ENCODE results near the gene SORCS2. TPM values are rescaled to one million over a fixed set of nuclear protein-coding genes. Genes with fewer than 3 reads are reported as not detected.

The SORCS2 gene
- polyA plus RNA-seq, 4 donors, result 6.7 to 9.8 (median 8.7) TPM

- no peak for DNase-seq (ENCODE audit: low read depth in 4 of 4, low spot score in 3 of 4)
These were observed 48.0 kb downstream of the SORCS2 start for GRCh38 chr4:7240306-7240705.

DNA sequence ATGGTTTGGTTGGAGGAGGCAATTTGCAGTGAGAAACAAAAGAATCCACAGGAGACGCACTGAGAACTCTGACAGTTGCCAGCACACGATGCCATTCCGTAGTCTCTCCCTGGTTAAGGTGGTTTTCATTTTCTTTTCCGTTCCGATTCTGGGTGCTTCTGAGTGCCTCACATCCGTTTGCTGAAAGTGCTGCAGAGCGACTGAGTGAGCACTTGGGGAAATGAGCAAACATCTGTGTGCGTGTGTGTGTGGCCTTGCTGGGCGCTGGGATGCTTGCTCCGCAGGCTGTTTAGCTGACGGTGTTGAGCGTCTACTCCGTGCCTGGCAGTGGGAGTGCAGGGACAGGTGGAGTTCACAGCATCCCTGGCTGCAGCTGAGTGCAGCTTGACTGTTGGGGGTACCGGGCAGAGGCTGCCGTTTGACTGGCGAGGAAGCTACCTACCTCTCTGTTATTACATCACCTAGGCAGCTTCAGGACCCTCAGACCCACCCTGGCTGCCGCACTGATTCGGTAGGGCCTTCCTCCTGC lies 49.3 kb downstream of the SORCS2 start:
- no peak for DNase-seq (ENCODE audit: low read depth in 4 of 4, low spot score in 3 of 4)

DNA sequence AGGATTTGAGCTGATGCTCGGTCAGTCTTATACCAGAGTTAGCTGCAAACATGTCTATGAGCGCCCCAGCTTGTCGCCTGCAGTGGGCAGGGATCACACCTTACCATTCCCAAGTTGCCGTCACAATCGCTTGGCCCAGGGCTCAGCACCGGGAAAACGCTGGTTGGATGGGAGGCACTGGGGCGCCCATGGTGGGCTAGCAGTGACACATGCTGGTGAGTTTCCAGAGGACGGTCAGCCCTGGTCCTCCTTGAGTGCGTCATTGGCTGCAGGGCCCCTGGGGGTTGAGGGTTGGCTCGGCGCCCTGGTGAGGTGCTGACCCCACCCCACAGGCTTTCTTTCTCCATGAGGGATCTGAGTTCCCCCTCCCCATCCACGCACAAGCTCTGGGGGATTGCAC lies 50.4 kb downstream of the SORCS2 start:
- DNase-seq (ENCODE audit: low read depth in 4 of 4, low spot score in 3 of 4), result no peak

GRCh38 chr4:7243609-7244330 lies 51.4 kb downstream of the SORCS2 start:
- no peak for DNase-seq (ENCODE audit: low read depth in 4 of 4, low spot score in 3 of 4)

GRCh38 chr4:7244331-7244665 lies 52.0 kb downstream of the SORCS2 start:
- DNase-seq (ENCODE audit: low read depth in 4 of 4, low spot score in 3 of 4), result no peak

GRCh38 chr4:7244751-7245320 lies 52.5 kb downstream of the SORCS2 start:
- DNase-seq (ENCODE audit: low read depth in 4 of 4, low spot score in 3 of 4), result no peak

GRCh38 chr4:7247521-7247920 lies 55.2 kb downstream of the SORCS2 start:
- no peak for DNase-seq (ENCODE audit: low read depth in 4 of 4, low spot score in 3 of 4)

DNA sequence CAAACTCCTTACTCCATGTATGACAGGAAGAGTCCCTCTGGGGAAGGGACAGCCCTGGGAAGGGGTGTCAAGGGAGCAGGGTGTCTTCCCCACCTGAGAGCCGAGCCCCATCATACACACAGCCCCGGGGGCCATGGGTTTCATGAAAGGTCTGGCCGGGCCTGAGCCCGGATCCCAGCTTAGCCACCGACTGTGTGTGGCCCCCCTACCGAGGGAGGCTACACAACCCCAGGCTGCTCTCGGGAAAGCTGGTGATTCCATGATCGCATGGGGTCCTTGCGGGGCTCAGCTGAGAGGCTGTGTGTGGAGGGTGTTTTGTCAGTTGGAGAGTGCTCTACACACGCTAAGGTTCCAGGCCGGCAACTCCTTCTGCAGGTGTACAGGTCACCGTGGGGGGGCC lies 55.6 kb downstream of the SORCS2 start:
- no peak for DNase-seq (ENCODE audit: low read depth in 4 of 4, low spot score in 3 of 4)

DNA sequence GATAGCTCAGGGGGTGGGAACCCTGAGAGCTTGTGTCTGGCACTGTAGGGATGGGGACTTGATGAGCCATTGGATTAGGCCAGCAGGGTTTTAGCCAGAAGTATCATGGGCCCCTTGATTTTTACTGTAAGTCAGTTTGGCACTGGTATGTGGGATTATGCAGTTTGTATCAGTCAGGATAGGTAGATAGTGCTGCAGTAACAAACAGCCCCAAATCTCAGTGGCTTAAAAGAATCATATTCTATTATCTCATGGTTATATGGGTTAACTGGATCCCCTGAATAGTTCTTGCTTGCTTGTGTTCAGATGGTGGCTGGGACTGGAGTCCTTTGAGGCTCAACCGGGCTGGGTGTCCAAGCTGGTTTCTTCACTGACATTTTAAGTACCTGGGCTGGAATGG lies 56.5 kb downstream of the SORCS2 start:
- DNase-seq (ENCODE audit: low read depth in 4 of 4, low spot score in 3 of 4), result no peak

- no peak for DNase-seq (ENCODE audit: low read depth in 4 of 4, low spot score in 3 of 4)
These were observed 59.0 kb downstream of the SORCS2 start for GRCh38 chr4:7251321-7251720.

DNA sequence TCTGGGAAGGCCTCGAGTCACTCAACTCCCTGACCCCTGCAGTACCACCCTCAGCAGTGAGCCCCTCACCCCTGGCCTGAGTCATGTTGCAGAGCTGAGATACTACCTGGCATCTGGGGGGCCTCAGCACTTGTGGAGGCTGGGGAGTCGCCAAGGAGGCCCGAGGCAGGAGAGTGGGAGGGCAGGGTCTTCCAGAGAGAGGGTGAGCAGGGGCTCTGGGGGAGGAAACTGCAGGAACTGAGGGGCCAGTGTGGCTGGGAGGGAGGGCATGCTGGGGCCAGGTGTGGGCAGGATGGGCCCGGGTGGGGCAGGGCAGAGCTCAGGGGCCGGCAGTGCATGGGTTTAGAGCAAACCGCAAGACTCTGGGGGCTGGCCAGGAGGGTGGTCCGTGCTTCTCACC lies 59.7 kb downstream of the SORCS2 start:
- no peak for DNase-seq (ENCODE audit: low read depth in 4 of 4, low spot score in 3 of 4)

- DNase-seq (ENCODE audit: low read depth in 4 of 4, low spot score in 3 of 4), result no peak
These were observed 60.4 kb downstream of the SORCS2 start for GRCh38 chr4:7252510-7253340.

GRCh38 chr4:7253341-7253700 lies 61.0 kb downstream of the SORCS2 start:
- no peak for DNase-seq (ENCODE audit: low read depth in 4 of 4, low spot score in 3 of 4)

GRCh38 chr4:7253837-7254236 lies 61.5 kb downstream of the SORCS2 start:
- no peak for DNase-seq (ENCODE audit: low read depth in 4 of 4, low spot score in 3 of 4)

GRCh38 chr4:7254736-7255487 lies 62.6 kb downstream of the SORCS2 start:
- DNase-seq (ENCODE audit: low read depth in 4 of 4, low spot score in 3 of 4), result no peak

- DNase-seq (ENCODE audit: low read depth in 4 of 4, low spot score in 3 of 4), result no peak
These were observed 63.1 kb downstream of the SORCS2 start for GRCh38 chr4:7255488-7255881.

GRCh38 chr4:7255996-7256395 lies 63.7 kb downstream of the SORCS2 start:
- DNase-seq (ENCODE audit: low read depth in 4 of 4, low spot score in 3 of 4), result no peak

GRCh38 chr4:7256984-7257810 lies 64.9 kb downstream of the SORCS2 start:
- no peak for DNase-seq (ENCODE audit: low read depth in 4 of 4, low spot score in 3 of 4)

DNA sequence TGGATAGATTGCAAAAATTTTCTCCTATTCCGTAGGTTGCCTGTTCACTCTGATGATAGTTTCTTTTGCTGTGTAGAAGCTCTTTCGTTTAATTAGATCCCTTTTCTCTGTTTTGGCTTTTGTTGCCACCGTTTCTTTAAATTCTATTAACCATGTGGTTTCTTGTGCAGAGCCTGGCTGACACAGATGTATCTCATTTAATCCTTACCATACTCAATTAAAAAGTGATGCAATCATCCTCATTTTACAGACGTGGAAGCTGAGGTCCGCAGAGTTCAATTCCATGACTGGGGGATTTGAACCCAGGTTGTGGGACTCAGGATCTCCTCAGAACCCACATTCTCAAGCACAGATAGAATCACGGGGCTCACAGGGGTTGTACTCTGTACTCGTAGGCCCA lies 66.7 kb downstream of the SORCS2 start:
- no peak for DNase-seq (ENCODE audit: low read depth in 4 of 4, low spot score in 3 of 4)

DNA sequence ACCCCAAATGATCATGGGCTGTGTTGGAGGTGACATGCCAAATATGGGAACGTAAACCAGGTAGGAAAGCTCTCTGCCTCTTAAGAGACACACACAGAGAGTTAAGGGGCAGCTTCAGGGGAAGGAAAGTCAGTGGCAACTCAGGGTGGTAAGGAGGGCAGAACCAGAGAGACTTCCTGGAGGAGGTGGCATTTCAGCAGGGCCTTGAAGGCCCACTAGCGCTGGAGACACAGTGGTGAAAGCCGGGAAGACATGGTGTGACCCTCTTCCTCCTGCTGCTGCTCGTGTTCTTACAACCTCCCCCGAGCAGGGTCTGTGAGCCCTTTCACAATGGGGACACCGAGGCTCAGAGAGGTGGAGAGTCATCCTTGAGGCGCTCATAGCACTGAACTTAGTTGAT lies 68.2 kb downstream of the SORCS2 start:
- DNase-seq (ENCODE audit: low read depth in 4 of 4, low spot score in 3 of 4), result no peak
